GM19395 (cell line): ENCODE results near the gene ASPSCR1.
"Not testable (repeated sequence)": the region's sequence is repeated elsewhere in the genome, so short reads cannot be mapped to it uniquely, and the experiment has no call there.

Source experiments
- ATAC-seq: cut with Tn5 transposase; IDR thresholded peaks from one replicate; pipeline ENCODE4 v1.9.1; 2021; ENCODE audit warnings: mild to moderate bottlenecking, moderate library complexity; ENCODE audit not compliant: unreplicated experiment

The ASPSCR1 gene

GRCh38 chr17:81940538-81941483, 36.6 kb upstream of the ASPSCR1 start:
- ATAC-seq, result no peak

DNA sequence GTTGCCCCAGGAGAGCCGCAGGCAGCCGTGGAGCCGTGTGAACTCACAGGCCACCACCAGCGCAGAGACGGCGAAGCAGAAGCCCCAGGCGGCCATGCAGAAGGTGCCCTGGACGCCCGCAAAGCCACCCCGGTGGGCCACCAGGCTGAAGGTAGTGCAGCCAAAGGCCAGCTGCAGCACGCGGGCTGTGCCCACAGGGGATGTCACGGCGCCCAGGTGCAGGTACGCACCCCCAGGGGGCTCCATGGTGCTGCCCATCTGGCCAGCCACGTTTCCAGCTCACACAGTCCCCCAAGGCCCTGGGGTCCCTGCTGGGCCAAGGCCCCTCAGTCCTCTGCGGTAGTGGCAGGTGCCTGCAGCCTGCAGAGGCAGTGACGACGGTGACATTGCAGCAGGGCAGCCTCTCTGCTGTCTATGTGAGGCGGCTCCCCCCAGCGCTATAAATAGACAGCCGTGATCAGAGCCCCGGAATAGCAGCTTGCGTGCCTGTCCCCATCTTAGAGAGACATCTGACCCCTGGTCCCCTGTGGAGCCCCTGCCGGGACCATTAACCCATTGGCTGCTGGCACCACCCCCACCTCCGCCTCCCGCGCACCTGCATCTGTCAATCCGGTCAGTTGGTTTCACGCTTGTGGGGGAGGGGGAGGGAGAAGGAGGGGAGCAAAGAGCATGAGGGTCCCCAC, 35.8 kb upstream of the ASPSCR1 start:
- no peak for ATAC-seq

DNA sequence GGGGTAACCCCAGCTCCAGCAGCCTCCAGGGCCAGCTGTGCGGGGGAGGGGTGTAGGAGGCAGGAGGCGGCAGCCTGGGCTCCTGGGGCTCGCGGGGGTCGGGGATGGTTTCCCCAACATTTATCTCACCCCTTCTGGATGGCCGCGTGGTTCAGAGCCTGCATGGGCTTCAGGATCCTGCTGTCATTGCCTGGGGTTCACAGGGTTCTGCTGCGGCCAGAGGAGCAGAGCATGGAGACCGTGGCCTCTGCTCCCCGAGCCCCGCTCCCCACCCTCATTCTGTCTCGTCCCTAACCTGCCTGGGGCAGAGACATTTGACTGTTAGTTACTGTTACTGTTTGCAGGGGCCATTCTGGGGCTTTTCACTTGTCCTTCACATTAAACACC, 35.3 kb upstream of the ASPSCR1 start:
- no peak for ATAC-seq

DNA sequence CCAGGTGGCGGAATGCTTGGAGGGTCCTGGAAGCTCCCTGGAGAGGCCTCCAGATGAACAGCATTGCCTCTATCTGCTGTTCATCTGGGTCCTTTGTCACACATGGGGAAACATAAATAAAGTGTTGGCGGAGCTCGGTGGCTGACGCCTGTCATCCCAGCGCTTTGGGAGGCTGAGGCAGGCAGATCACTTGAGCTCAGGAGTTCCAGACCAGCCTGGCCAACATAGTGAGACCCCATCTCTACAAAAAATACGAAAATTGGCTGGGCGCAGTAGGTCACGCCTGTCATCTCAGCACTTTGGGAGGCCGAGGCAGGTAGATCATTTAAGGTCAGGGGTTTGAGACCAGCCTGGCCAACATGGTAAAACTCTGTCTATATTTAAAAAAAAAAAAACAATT, 32.6 kb upstream of the ASPSCR1 start:
- no peak for ATAC-seq

DNA sequence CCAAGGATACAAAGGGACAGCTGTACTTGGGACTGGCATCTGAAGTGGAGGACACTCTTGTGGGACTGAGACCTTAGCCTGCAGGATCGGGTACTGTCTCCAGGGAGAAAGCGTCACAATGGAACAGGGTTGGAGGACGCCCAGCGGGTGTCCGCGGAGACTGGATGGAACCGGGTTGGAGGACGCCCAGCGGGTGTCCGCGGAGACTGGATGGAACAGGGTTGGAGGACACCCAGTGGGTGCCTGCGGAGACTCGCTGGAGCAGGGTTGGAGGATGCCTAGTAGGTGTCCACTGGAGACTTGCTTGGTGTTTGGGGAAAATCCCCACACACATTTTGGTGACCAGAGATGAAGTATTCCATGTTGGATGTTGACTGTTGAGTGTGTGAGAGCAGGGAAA, 30.2 kb upstream of the ASPSCR1 start, which contains the start of gene MYADML2:
MYADML2 (minus strand) TSS at position 45 of the 400 bp plus-strand sequence. CDS start 5,492 bp downstream, outside the sequence.
- no peak for ATAC-seq

DNA sequence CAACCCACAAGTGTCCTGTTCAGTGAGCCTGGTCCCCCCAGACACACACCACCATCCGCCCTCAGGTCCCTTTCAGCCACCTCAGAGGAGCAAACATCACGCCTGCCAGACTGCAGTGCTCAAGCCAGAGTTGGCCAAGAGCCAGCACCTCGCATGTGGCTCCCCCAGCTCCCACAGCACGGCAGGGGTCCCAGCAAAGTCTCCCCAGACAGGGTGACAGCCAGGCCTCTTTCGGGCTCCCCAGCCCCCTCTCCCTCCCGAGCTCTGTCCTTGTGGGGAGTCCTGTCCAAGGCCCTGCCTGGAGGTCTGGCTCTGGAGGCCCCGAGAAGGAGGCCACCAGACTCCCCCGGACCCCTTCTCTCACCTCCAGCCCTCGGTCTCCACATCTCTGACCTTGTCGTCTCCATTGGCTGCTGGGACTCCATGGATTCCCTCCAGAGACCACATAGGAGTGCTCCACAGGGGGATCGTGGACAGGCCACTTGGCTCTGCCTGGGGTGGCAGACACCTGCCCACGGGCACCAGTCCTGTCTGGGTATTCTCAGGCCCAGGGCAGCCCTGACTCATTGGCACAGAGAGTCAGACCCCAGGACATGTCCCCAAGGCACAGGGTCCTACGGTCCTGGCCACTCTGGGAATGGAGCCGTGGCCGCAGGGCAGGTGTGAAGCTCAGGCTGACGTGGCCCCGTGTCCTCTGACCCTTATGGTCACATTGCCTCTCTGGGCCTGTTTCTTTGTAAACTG, 28.6 kb upstream of the ASPSCR1 start:
- no peak for ATAC-seq

GRCh38 chr17:81950501-81950900, 26.9 kb upstream of the ASPSCR1 start:
- no peak for ATAC-seq

GRCh38 chr17:81951785-81952684, 25.4 kb upstream of the ASPSCR1 start:
- no peak for ATAC-seq

DNA sequence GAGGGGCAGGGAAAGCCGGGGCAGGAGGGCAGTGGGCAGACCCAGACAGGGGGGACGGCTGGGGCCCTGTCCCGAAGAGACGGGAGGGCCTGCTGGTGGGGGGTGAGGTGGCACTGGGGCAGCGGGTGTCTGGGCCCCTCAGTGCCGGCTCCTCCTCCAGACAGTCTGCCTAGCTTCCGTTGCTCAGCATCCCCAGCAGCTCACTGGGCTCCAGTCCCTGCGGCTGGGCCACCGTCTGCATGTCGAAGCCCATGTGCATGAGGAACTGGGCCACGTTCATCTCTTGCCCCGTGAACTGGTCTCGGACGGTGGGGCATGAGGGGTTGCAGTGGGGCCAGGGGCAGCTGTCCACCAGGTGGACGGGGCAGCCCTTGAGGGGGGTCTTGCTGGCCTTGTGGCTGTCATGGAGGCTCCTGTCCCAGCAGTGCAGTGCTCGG, 24.6 kb upstream of the ASPSCR1 start:
- ATAC-seq, result no peak

DNA sequence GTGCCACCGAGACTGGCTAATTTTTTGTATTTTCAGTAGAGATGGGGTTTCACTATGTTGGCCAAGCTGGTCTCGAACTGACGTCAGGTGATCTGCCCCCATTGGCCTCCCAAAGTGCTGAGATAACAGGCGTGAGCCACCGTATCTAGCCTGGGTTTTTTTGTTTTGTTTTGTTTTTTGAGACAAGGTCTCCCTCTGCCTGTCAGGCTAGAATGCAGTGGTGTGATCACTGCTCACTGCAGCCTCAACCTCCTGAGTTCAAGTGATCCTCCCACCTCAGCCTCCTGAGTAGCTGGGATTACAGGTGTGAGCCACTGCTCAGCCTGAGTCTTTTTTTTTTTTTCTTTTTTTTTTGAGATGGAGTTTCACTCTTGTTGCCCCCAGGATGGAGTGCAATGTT, 24.0 kb upstream of the ASPSCR1 start:
- not testable (repeated sequence) for ATAC-seq

- ATAC-seq, result no peak
These were observed 23.0 kb upstream of the ASPSCR1 start for GRCh38 chr17:81954131-81955057.

GRCh38 chr17:81955058-81955681, 22.3 kb upstream of the ASPSCR1 start:
- ATAC-seq, result no peak

- ATAC-seq, result no peak
These were observed 21.5 kb upstream of the ASPSCR1 start for GRCh38 chr17:81955756-81956544.

DNA sequence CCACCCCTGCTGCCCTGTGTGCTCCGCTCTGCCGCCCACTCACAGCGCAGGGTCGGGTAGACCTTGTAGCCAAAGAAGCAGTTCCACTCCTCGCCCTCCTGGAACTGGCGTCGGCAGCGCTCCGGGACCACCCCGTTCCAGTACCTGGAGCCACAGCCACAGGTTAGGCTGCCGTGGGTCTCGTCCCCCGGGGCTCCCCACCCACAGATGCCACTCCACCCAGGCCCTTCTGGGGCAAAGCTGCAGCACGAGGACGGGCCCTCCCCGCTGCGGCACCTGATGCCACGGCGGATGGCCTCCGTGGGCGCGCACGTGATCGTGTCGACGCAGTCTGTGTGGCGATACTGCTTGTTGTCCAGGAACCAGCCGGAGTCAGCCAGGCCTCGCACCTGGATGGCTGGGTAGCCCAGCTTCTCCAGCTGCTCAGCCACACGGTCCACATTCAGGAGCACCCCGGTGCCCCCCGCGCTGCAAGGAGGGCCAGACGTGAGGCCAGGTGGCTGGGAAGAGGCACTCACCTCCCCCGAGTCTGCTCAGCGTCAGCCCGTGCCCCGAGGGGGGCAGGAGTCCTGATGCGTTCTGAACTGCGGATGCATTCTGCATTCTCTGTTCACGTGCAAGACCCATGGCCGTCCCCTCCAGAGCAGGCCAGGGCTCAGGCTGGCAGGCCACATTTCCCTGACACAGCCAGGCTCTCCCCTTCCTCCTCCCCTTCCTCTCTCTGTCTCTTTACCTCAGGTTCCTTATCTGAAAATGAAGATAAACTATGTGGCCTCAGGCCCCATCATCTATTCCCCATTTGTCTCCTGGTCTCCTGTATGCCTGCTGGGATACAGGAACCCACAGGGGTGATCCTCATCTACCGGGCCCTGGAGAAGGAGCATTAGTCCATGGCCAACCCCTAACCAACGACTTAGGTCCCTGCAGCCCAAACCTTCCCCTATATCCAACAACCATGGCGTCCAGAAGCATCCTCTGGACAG, 20.5 kb upstream of the ASPSCR1 start:
- ATAC-seq, result no peak

DNA sequence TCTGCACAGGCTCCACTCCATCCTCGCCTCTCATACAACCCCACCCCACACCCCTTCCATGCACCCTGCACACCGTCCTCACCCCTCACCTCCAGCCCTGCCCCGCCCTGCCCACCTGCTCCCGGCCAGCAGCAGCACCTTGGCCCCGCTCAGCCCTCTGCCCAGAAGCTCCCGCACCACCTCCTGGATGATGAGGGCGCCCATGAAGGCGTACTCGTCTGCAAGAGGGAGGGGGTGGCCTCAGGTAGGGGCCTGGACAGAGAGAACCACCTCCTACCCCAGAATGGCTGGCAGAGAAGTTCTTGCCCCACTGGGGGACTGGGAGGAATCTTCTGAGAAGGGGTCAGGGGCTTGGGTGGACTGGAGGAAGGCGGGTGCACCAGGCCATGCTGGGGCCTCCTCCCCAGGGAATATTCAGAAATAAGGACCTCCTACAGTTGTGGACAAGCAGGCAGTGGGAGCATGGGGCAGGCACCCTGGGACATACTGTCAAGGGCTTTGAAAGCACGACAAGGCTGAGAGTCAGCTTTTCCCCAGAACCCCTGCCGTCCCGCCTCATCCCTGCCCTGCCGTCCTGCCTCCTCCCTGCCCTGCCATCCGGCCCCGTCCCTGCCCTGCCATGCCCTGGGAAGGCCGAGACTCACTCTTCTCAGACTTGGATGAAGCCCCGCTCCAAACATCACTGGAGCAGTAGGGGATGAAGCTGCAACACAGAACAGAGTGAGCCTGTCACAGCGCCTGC, 19.6 kb upstream of the ASPSCR1 start:
- no peak for ATAC-seq
